ENCODE measurements around the gene RNF138.

- TF ChIP-seq FOXK2 (IDR thresholded peaks at IDR 0.05) (no peak), CTCF (IDR thresholded peaks at IDR 0.05 in 2 of 3, conservative IDR thresholded peaks at IDR 0.05 in 1 of 3; ENCODE audit: control insufficient read depth in 2 of 3, extremely low read depth in 1 of 3, insufficient read depth in 1 of 3, low read depth in 3 of 3, low read length in 3 of 3) (no peak), POLR2A (IDR thresholded peaks at IDR 0.05; ENCODE audit: low read depth, low read length) (peak; percentile 84), TAF1 (IDR thresholded peaks at IDR 0.05; ENCODE audit: borderline replicate concordance, low read depth, low read length) (peak; percentile 74; the same call in 1 of the 2 replicates), PAX5 (IDR thresholded peaks at IDR 0.05; ENCODE audit: borderline replicate concordance, low read depth, low read length) (peak; percentile 41; the same call in 1 of the 2 replicates), MEF2B (IDR thresholded peaks at IDR 0.05; ENCODE audit: partially characterized antibody, poor library complexity, severe bottlenecking) (no peak), GABPA (IDR thresholded peaks at IDR 0.05; ENCODE audit: low read depth) (no peak), SIX5 (IDR thresholded peaks at IDR 0.05; ENCODE audit: low read depth, low read length, severe bottlenecking) (no peak)
- TF ChIP-seq, protein P1, sequence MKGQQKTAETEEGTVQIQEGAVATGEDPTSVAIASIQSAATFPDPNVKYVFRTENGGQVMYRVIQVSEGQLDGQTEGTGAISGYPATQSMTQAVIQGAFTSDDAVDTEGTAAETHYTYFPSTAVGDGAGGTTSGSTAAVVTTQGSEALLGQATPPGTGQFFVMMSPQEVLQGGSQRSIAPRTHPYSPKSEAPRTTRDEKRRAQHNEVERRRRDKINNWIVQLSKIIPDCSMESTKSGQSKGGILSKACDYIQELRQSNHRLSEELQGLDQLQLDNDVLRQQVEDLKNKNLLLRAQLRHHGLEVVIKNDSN (IDR thresholded peaks at IDR 0.05; ENCODE audit: borderline replicate concordance, extremely low read length, insufficient read depth, low read depth, low read length): no peak
These were observed 888 bp downstream of the RNF138 start for GRCh38 chr18:32092422-32093101.
